GM10266 (cell line): ENCODE results near the gene PAK4.

Experiments
- DNase-seq: peaks from one replicate; pipeline ENCODE4 v3.0.0; 2012; ENCODE audit errors: extremely low spot score
- CTCF ChIP-seq: IDR thresholded peaks from 2 replicates; pipeline ENCODE4 v1.5.1; 2012; ENCODE audit warnings: mild to moderate bottlenecking, low read depth; ENCODE audit not compliant: control insufficient read depth, insufficient read depth; ENCODE audit errors: missing control alignments

PAK4 gene

GRCh38 chr19:39164289-39164688 is 38.7 kb downstream of the PAK4 start:
- TF ChIP-seq CTCF = no peak
- DNase-seq = no peak

- no peak for DNase-seq
- TF ChIP-seq CTCF = no peak
Measured at GRCh38 chr19:39165857-39166256, 40.3 kb downstream of the PAK4 start.

- no peak for TF ChIP-seq CTCF
- no peak for DNase-seq
Measured at GRCh38 chr19:39166571-39167391, 41.2 kb downstream of the PAK4 start.

GRCh38 chr19:39167461-39168257 is 42.1 kb downstream of the PAK4 start:
- no peak for TF ChIP-seq CTCF
- no peak for DNase-seq

- no peak for TF ChIP-seq CTCF
- DNase-seq = no peak
Measured at GRCh38 chr19:39168258-39169142, 42.9 kb downstream of the PAK4 start.

GRCh38 chr19:39169143-39169810 is 43.7 kb downstream of the PAK4 start:
- DNase-seq = no peak
- no peak for TF ChIP-seq CTCF
